ENCODE data around the gene S1PR3.

DNA sequence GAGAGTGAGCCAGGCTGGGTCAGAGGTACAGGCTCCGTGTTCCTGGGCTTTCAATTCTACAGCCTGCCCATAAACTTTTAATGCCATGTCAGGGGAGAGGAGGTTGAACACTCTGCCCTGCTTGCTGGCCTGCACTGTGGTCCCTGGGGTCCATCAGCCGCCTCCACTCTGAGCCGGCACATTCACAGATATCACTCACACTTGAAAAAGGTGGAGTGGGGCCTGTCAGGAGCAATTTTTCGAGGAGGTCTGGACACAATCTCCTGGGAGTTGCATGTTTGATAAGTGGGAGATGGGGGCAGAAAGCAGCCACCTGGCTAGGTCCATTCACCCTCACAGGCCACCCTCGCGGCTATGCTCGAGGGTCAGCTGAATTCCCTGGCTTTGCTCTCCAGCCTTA lies 22.9 kb downstream of the S1PR3 start:
- TF ChIP-seq, protein P1, sequence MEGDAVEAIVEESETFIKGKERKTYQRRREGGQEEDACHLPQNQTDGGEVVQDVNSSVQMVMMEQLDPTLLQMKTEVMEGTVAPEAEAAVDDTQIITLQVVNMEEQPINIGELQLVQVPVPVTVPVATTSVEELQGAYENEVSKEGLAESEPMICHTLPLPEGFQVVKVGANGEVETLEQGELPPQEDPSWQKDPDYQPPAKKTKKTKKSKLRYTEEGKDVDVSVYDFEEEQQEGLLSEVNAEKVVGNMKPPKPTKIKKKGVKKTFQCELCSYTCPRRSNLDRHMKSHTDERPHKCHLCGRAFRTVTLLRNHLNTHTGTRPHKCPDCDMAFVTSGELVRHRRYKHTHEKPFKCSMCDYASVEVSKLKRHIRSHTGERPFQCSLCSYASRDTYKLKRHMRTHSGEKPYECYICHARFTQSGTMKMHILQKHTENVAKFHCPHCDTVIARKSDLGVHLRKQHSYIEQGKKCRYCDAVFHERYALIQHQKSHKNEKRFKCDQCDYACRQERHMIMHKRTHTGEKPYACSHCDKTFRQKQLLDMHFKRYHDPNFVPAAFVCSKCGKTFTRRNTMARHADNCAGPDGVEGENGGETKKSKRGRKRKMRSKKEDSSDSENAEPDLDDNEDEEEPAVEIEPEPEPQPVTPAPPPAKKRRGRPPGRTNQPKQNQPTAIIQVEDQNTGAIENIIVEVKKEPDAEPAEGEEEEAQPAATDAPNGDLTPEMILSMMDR (IDR thresholded peaks at IDR 0.05): no peak
- TF ChIP-seq POLR2A (IDR thresholded peaks at IDR 0.05): no peak

Data from thyroid gland (tissue), 4 donors.